NK-92 treated with Interleukin-12 subunit alpha and Interleukin-12 subunit beta, amount 100 ng/mL, for 24 hours (cell line): Measurements from ENCODE around the gene ANGPT4.

ENCODE experiments used
- DNase-seq: peaks from one replicate; lab custom pipeline; 2025; lab: John Stamatoyannopoulos, UW

Gene ANGPT4

GRCh38 chr20:939606-940005, 23.5 kb upstream of the ANGPT4 start:
- DNase-seq, result no peak

GRCh38 chr20:934186-934840, 18.2 kb upstream of the ANGPT4 start:
- no peak for DNase-seq

GRCh38 chr20:933029-933428, 16.9 kb upstream of the ANGPT4 start:
- no peak for DNase-seq

- DNase-seq, result no peak
Observed at GRCh38 chr20:931401-931800, 15.3 kb upstream of the ANGPT4 start.

- no peak for DNase-seq
Observed at GRCh38 chr20:926670-927069, 10.5 kb upstream of the ANGPT4 start.

- DNase-seq, result no peak
Observed at GRCh38 chr20:925516-925915, 9.4 kb upstream of the ANGPT4 start.

GRCh38 chr20:924639-925038, 8.5 kb upstream of the ANGPT4 start:
- no peak for DNase-seq

- DNase-seq, result no peak
Observed at GRCh38 chr20:922781-923180, 6.6 kb upstream of the ANGPT4 start.

- no peak for DNase-seq
Observed at GRCh38 chr20:921068-921467, 4.9 kb upstream of the ANGPT4 start.

GRCh38 chr20:920311-920710, 4.2 kb upstream of the ANGPT4 start:
- DNase-seq, result no peak

- DNase-seq, result no peak
Observed at GRCh38 chr20:919491-919916, 3.4 kb upstream of the ANGPT4 start.

- DNase-seq, result no peak
Observed at GRCh38 chr20:917416-917815, 1.3 kb upstream of the ANGPT4 start.

GRCh38 chr20:916825-917224, 691 bp upstream of the ANGPT4 start:
- no peak for DNase-seq

- no peak for DNase-seq
Observed at GRCh38 chr20:914727-915498, 1.2 kb downstream of the ANGPT4 start.

GRCh38 chr20:913306-913849, 2.8 kb downstream of the ANGPT4 start:
- no peak for DNase-seq

GRCh38 chr20:911882-912600, 4.1 kb downstream of the ANGPT4 start:
- DNase-seq, result no peak

GRCh38 chr20:910870-911770, 5.0 kb downstream of the ANGPT4 start:
- DNase-seq, result no peak

- DNase-seq, result no peak
Observed at GRCh38 chr20:910132-910869, 5.8 kb downstream of the ANGPT4 start.

GRCh38 chr20:909641-910040, 6.5 kb downstream of the ANGPT4 start:
- no peak for DNase-seq

GRCh38 chr20:906703-907270, 9.3 kb downstream of the ANGPT4 start:
- no peak for DNase-seq
